OCI-LY3 (cell line): ENCODE measurements around the gene PNPLA7.

ENCODE experiments used
- H2AFZ ChIP-seq: fragments of 200-600, 300-600 bp; shearing (Covaris generic); 2 replicates; pipeline ENCODE4 v1.6.0; 2014; ENCODE audit warnings: antibody characterized with exemption, low read depth, low read length
- H3K27ac ChIP-seq: fragments of 200-600, 300-600 bp; sonication (generic); 2 replicates; pipeline ENCODE4 v1.5.1; 2014; ENCODE audit warnings: mild to moderate bottlenecking, low read length, moderate library complexity, mixed read lengths
- H3K27me3 ChIP-seq: fragments of 200-600, 300-600 bp; sonication (generic); 2 replicates; pipeline ENCODE4 v1.6.1; 2014; ENCODE audit warnings: low read depth, low read length, mixed read lengths
- H3K36me3 ChIP-seq: fragments of 200-600, 300-600 bp; sonication (generic); replicated peaks from 2 replicates; pipeline ENCODE3; 2014; ENCODE audit warnings: low read depth, low read length, mixed read lengths
- H3K4me1 ChIP-seq: fragments of 300-600, 200-600 bp; sonication (generic); 2 replicates; pipeline ENCODE4 v1.6.1; 2014; ENCODE audit warnings: low read length, mixed read lengths
- H3K4me2 ChIP-seq: fragments of 200-600, 300-600 bp; sonication (generic); 2 replicates; pipeline ENCODE4 v1.6.1; 2014; ENCODE audit warnings: low read length, mixed read lengths
- H3K4me3 ChIP-seq: fragments of 300-600, 200-600 bp; sonication (generic); 2 replicates; pipeline ENCODE4 v1.5.1; 2014; ENCODE audit warnings: antibody characterized with exemption, mild to moderate bottlenecking, low read length, moderate library complexity
- H3K79me2 ChIP-seq: fragments of 300-600, 200-600 bp; shearing (Covaris generic); 2 replicates; pipeline ENCODE4 v1.6.1; 2014; ENCODE audit warnings: mild to moderate bottlenecking, low read length, mixed read lengths
- H3K9ac ChIP-seq: fragments of 300-600, 200-600 bp; shearing (Covaris generic); 2 replicates; pipeline ENCODE4 v1.6.0; 2014; ENCODE audit warnings: mild to moderate bottlenecking, low read length, moderate library complexity
- H3K9me3 ChIP-seq: fragments of 200-600, 300-600 bp; shearing (Covaris generic); 2 replicates; pipeline ENCODE4 v1.6.1; 2014; ENCODE audit warnings: low read length, mixed read lengths; ENCODE audit not compliant: insufficient read depth
- H4K20me1 ChIP-seq: fragments of 200-600, 300-600 bp; sonication (generic); 2 replicates; pipeline ENCODE4 v1.6.1; 2016; ENCODE audit warnings: low read length, mixed read lengths; ENCODE audit not compliant: insufficient read depth
- EZH2phosphoT487 ChIP-seq: fragments of 200-600 bp; shearing (Covaris generic); IDR thresholded peaks from 2 replicates; pipeline ENCODE4 v1.6.1; 2018; ENCODE audit warnings: antibody characterized with exemption, mixed run types, low read depth
- TF ChIP-seq, protein P1 (sequence below): fragments of 200-600, 300-600 bp; sonication (generic); IDR thresholded peaks from 2 replicates; pipeline ENCODE4 v1.5.1; 2014; ENCODE audit warnings: antibody characterized with exemption, low read length, low read depth

The PNPLA7 gene

DNA sequence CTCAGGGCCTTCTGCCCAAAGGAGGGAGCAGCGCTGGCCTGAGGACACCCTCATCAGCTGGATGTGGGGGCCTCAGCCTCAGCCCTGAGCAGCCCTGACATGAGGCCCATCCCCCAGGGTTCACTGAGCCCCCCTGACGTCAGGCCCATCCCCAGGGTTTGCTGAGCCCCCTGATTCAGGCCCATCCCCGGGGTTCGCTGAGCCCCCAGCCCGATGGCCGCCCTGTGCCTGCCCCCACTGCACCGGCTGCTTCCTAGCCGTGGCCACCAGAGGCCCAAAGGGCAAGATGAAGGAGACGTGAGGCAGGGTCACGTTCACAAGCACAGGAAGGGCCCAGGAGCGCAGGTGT is 71.6 kb downstream of the PNPLA7 start:
- no peak overlapping the region for H3K4me3 ChIP-seq
- no peak overlapping the region for H3K9ac ChIP-seq
- H3K4me2 ChIP-seq: no peak overlapping the region
- no peaks in the 10 kb centered on the region for H3K36me3 ChIP-seq
- H3K27ac ChIP-seq: no peak overlapping the region
- H3K4me1 ChIP-seq: no peaks in the 10 kb centered on the region
- no peaks in the 10 kb centered on the region; the same call in 1 of the 2 replicates for H3K9me3 ChIP-seq
- H2AFZ ChIP-seq: no peak overlapping the region
- no peaks in the 10 kb centered on the region for H4K20me1 ChIP-seq
- TF ChIP-seq, protein P1, sequence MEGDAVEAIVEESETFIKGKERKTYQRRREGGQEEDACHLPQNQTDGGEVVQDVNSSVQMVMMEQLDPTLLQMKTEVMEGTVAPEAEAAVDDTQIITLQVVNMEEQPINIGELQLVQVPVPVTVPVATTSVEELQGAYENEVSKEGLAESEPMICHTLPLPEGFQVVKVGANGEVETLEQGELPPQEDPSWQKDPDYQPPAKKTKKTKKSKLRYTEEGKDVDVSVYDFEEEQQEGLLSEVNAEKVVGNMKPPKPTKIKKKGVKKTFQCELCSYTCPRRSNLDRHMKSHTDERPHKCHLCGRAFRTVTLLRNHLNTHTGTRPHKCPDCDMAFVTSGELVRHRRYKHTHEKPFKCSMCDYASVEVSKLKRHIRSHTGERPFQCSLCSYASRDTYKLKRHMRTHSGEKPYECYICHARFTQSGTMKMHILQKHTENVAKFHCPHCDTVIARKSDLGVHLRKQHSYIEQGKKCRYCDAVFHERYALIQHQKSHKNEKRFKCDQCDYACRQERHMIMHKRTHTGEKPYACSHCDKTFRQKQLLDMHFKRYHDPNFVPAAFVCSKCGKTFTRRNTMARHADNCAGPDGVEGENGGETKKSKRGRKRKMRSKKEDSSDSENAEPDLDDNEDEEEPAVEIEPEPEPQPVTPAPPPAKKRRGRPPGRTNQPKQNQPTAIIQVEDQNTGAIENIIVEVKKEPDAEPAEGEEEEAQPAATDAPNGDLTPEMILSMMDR: no peak
- no peak for TF ChIP-seq EZH2phosphoT487
- no peaks in the 10 kb centered on the region for H3K27me3 ChIP-seq
- no peaks in the 10 kb centered on the region for H3K79me2 ChIP-seq

DNA sequence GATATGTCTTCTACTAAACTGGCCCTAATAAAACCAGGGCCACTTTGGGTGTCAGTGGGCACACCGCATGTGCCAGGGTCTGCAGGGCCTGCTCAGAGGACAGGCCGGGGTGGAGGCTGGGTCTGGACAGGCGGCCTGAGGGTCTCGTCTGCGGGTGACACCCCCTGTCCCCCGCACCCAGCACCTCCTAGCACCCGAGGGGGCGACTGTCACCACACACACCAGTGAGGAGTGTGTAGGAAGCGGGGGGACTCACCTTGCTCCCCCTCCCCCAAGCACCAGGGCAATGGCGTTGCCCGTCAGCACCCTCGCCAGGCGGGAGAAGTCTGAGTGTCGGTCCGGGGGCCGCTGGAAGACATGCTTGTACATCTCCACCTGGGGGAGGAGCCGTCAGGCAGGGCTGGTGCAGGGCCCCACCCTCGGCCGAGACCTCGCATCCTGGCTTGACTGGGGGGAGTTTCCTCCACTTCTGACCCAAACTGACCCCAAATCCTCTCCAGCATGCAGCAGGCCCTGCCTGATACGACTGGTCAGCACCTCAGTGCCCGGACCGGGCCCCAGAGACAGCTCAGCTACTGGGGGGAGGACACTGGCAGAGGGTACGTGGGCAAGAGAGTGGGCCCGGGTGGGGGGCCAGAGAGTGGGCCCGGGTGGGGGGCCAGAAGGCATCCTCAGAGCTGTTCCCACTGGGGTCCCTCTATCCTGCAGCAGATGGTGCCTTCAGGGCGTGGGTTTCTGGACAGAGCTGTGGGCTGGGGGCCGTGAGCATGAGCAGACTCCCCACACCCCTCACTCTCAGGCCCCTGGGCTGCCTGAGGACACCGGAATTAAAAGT is 72.2 kb downstream of the PNPLA7 start:
- Histone ChIP-seq H3K4me1 (no peaks in the 10 kb centered on the region), H2AFZ (no peak overlapping the region), H3K27ac (no peak overlapping the region), H3K79me2 (no peaks in the 10 kb centered on the region), H3K4me2 (no peak overlapping the region), H3K27me3 (no peaks in the 10 kb centered on the region), H3K4me3 (no peak overlapping the region), H4K20me1 (no peaks in the 10 kb centered on the region), H3K36me3 (no peaks in the 10 kb centered on the region), H3K9me3 (no peaks in the 10 kb centered on the region; the same call in 1 of the 2 replicates), H3K9ac (no peak overlapping the region)
- no peak for TF ChIP-seq EZH2phosphoT487
- TF ChIP-seq, protein P1: no peak

GRCh38 chr9:137476856-137477255 is 73.3 kb downstream of the PNPLA7 start:
- Histone ChIP-seq H3K27ac (no peak overlapping the region), H3K79me2 (no peaks in the 10 kb centered on the region), H3K4me2 (no peak overlapping the region), H3K4me1 (no peaks in the 10 kb centered on the region), H3K9ac (no peak overlapping the region), H4K20me1 (no peaks in the 10 kb centered on the region), H2AFZ (no peak overlapping the region), H3K27me3 (no peaks in the 10 kb centered on the region), H3K4me3 (no peak overlapping the region), H3K36me3 (no peaks in the 10 kb centered on the region), H3K9me3 (no peaks in the 10 kb centered on the region; the same call in 1 of the 2 replicates)
- TF ChIP-seq, protein P1: no peak
- no peak for TF ChIP-seq EZH2phosphoT487

GRCh38 chr9:137475666-137476065 is 74.5 kb downstream of the PNPLA7 start:
- Histone ChIP-seq H4K20me1 (no peaks in the 10 kb centered on the region), H3K36me3 (no peaks in the 10 kb centered on the region), H2AFZ (no peak overlapping the region), H3K4me3 (no peak overlapping the region), H3K9ac (no peak overlapping the region), H3K9me3 (no peaks in the 10 kb centered on the region; the same call in 1 of the 2 replicates), H3K79me2 (no peaks in the 10 kb centered on the region), H3K27ac (no peak overlapping the region), H3K4me1 (no peaks in the 10 kb centered on the region), H3K4me2 (no peak overlapping the region), H3K27me3 (no peaks in the 10 kb centered on the region)
- TF ChIP-seq, protein P1: no peak
- no peak for TF ChIP-seq EZH2phosphoT487
